Stimulated activated naive CD4-positive, alpha-beta T cell (primary cell): ENCODE results near the gene TJP3.

ENCODE experiments used
- DNase-seq, 6 experiments: peaks; one replicate each; lab custom pipeline; 2025; lab: John Stamatoyannopoulos, UW

The TJP3 gene

DNA sequence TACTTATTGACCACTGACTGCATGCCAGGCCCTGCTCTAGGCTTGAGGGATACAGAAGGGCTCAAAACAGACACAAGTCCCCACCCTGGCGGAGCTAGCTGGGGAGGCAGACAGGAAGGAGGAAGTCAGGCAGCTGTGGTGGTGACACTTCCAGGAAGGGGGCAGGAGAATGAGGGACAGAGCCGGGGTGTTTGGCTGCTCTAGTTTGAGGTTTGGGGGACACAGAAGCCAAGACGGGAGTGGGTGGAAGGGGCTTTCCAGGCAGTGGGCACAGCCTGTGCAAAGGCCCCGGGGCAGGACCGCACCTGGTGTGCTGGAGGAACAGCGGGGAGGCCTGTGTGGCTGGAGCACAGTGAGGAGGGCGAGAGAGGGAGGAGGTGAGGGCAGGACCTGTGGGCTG lies 58.3 kb downstream of the TJP3 start:
- no peak for DNase-seq

DNA sequence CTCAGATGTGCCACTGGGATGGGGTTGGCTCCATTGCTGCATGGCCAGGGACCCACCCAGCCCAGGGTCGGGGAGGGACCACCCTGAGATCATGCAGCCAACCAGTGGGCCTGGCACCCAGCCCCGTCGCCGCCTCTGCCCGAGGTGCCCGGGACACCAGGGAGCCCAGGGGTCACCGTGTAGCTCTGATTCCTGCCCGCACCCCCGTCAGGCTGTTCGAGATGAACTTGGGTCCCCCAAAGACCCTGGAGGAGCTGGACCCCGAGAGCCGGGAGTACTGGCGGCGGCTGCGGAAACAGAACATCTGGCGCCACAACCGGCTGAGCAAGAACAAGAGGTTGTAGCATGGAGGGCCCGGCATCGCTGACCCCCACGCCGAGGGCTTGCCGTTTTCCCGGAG lies 58.9 kb downstream of the TJP3 start:
- no peak for DNase-seq

DNA sequence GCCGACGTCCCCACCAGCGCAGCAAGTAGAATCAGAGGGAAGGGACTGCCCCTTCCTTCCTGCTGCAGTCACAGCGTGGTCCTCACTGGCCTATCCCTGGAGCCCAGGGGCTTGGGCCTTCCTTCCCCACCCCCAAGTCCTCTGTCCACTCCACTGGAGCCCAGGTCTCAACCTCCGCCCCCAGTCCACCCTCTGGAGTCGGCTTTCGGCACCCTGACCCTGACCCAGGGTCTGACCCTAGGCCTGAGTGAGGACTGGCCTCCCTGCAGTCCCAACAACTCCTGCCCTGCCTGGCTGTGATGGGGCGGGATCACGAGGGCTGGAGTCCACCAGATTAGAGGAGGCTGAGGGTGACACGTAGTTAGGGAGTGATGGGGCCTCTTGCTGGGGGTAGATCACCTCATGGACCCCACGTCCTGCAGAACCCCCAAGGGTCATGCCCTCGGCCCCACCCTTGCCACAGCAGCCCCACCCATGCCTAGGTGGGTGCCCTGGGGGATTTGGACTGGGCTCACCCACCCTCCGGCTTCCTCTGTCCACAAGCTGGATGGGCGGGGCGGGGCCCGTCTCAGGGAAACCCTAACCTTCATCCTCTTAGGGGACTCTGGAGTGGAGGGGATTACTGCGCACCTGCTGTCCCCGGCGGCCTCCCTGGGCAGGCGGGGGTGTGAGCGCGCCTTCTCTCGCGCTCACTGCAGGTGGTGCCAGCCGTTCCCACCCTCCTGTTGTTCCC lies 60.0 kb downstream of the TJP3 start:
- DNase-seq: no peak

DNA sequence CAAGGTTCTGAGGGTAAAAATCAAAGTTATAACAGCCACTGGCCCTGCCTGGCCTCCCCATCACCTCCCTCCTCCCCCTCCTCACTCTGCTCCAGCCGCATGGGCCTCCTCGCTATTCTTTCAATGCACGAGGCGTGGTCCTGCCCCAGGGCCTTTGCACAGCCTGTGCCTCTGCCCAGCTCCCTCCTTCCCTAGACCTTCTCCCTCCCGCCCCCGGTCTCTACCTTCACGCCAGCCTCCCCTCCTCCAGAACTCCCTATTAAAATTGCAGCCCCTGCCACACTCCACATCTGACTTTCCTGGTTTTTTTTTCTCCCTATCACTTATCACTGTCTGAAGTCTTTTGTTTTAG lies 60.5 kb downstream of the TJP3 start:
- no peak for DNase-seq

DNA sequence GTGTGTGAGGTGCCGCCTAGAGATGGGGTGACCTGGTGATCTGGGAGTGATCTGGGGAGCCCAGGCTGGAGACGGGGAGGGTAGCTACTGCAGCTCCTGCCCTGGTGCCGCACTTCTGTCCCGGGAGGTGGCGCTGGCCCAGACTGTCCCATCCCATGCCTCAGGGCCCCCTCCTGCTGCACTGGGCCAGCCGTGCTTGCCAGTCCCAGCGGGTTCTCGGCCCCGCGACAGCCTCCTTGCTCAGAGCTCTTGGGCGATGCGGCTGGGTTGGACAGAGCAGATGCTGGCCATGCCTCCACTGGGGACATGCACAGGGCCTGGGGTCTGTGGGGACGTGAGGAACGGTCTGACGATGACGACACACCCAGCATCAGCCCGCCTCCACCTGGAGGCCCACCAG lies 61.3 kb downstream of the TJP3 start:
- DNase-seq: no peak

DNA sequence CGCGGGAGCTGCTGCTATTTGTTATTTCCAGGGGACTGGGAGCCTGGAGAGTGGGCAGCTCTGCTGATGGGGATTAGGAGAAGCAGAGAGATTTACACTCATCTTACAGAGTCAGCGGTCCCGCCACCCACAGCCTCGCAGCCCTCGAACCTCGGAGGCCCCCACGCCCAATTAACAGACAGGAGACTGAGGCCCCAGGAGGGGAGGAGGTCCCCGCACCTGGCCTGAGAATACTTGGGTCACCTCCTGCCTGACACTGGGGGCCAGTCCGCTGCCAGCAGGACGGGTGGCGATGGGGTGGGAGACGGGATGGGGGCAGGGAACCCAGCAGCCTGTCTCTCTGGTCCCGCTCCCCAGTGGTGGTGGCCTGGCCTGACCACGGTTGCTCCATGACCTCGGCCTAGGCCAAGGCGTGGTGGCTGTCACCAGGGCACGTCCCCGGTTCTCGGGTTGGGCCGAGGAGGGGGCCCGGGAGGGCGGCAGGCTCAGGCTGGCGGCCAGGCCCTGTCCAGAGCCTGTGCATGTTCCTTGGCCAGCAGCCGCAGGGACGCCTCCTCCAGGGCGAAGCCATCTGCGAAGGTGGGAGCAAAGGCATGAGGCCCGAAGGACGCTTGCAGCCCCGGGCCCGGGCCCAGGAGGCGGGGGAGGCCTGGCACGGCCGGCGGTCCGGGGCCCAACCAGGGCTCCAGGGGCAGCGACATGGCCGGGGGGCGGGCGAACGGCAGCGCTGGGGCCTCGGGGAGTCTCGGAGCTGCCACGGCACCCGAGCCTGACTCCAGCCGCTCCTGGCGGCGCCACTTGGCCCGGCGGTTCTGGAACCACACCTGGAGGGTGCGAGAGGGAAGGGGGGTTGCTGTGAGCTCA lies 62.2 kb downstream of the TJP3 start:
- no peak for DNase-seq

- DNase-seq: no peak
These were observed 63.1 kb downstream of the TJP3 start for GRCh38 chr19:3771000-3771905.

- DNase-seq: no peak
These were observed 63.8 kb downstream of the TJP3 start, which contains the start of gene RAX2 for GRCh38 chr19:3771906-3772455. RAX2 (minus strand) TSS chr19:3772228; CDS start chr19:3771742, 486 bp downstream.

DNA sequence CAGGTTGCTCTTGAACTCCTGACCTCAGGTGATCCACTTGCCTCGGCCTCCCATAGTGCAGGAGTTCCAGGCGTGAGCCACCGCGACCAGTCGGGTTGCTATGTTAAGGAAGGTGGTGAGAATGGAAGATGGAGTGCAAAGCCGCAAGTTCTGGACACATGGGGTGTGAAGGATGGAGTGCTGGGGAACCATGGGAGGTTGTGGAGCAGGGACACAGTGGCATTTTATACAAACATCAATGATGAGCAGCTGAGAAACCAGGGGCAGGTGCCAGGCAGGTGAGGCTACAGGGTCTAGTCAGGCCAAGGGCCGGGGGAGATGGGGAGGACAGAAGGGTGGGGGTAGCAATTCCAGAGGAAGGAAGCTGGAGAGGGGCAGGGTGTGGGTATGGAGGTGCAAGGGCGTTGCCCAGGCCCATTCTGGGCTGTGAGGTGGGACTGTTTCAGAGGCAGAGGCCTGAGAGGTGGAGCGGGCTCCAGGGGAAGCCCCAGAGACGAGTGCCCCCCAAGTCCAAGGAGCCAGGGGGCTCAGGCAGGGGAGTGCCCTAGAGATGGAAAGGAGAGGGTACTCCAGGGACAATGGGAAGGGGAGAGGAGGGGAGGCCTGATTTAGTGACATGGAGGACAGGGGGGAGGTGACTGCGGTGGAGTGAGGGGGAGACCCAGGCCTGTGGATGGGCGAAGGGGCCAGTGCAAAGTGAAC lies 65.8 kb downstream of the TJP3 start:
- no peak for DNase-seq

- no peak for DNase-seq
These were observed 66.6 kb downstream of the TJP3 start for GRCh38 chr19:3774621-3775373.

- no peak for DNase-seq
These were observed 67.2 kb downstream of the TJP3 start for GRCh38 chr19:3775374-3775711.

DNA sequence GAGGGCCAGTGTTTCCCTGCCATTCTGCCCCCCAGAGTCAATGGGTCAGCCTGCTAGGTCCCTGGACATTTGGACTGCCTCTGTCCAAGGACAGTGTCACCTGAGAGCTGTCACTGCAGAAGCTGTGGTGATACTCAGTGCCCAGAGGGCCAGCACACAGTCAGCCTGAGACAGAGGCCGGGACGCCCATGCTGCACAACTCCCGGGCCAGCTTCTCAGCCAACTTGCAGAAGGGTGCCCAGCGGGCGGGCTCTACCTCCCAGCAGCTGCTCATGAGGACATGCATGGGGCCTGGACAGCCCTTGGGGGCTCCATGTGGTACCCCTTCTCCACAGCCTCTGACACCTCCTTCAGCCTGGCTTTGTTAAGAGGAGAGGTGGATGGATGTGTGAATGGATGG lies 67.6 kb downstream of the TJP3 start:
- DNase-seq: no peak

- DNase-seq: no peak
These were observed 68.4 kb downstream of the TJP3 start for GRCh38 chr19:3776479-3777040.

- no peak for DNase-seq
These were observed 70.1 kb downstream of the TJP3 start for GRCh38 chr19:3778104-3778867.

GRCh38 chr19:3778899-3779723 lies 70.9 kb downstream of the TJP3 start:
- no peak for DNase-seq

GRCh38 chr19:3780786-3781304 lies 72.7 kb downstream of the TJP3 start:
- no peak for DNase-seq

DNA sequence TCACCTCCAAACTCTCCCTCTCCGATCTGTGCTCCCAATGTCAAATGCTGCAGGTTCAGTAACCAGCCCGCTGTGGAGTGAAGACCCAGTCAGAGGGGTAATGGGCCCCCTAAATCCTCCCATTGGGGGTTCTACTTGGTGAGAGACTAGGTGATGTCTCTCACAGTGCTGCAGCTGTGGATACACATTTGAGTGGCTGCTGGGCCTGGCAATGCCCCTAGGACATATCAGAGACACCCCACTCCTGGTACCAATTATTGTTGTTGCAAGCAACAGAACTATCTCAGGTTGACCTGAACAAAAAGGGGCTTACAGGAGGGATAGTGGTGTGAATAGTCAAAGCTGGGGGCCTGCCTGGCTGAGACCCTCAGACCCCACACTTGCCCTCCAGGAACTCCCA lies 73.4 kb downstream of the TJP3 start:
- DNase-seq: no peak

GRCh38 chr19:3782330-3782729 lies 74.1 kb downstream of the TJP3 start:
- DNase-seq: no peak

GRCh38 chr19:3782903-3783302 lies 74.7 kb downstream of the TJP3 start:
- no peak for DNase-seq
